Ovary (tissue), 9 donors: ENCODE results near the gene GLT1D1. TPM values are rescaled to one million over a fixed set of nuclear protein-coding genes. Genes with fewer than 3 reads are reported as not detected.

Source experiments
- DNase-seq, 5 donors: peaks; one replicate each; pipeline ENCODE4 v3.0.0-alpha.2; 2019 to 2020
- H3K27ac ChIP-seq, 2 donors: fragments of 200-600 bp; one replicate each; pipeline versions ENCODE4 v1.5.1 to v1.8.0; 2019 to 2022
- H3K27me3 ChIP-seq: fragments of 200-600 bp; one replicate; pipeline ENCODE4 v1.8.0; 2022
- H3K36me3 ChIP-seq: fragments of 200-600 bp; sonication (generic); one replicate; pipeline ENCODE4 v1.5.1; 2019
- H3K4me1 ChIP-seq: one replicate; pipeline ENCODE4 v1.8.1; 2013; ENCODE audit warnings: mild to moderate bottlenecking, moderate library complexity; ENCODE audit not compliant: insufficient read depth
- H3K4me3 ChIP-seq: fragments of 200-600 bp; sonication (generic); one replicate; pipeline ENCODE4 v1.5.1; 2017
- H3K9me3 ChIP-seq, 2 donors: fragments of 200-600 bp in 1 of 2; sonication (generic) in 1 of 2; one replicate each; pipeline versions ENCODE4 v1.5.1 to v1.8.1; 2013 to 2019; ENCODE audit warnings: mild to moderate bottlenecking in 1 of 2, moderate library complexity in 1 of 2
- CTCF ChIP-seq, 3 donors: fragments of 450-650 bp in 2 of 3; fragments of 200-600 bp in 1 of 3; IDR thresholded peaks; one replicate each; pipeline versions ENCODE4 v1.5.1 to v1.8.0; 2016 to 2022; ENCODE audit warnings: antibody characterized with exemption in 3 of 3, mild to moderate bottlenecking in 1 of 3
- EP300 ChIP-seq: sonication (generic); formaldehyde crosslinking; IDR thresholded peaks from one replicate; pipeline ENCODE4 v1.6.1; 2017; ENCODE audit warnings: antibody characterized with exemption
- POLR2A ChIP-seq: fragments of 450-650 bp; IDR thresholded peaks from one replicate; pipeline ENCODE4 v1.6.1; 2017; ENCODE audit warnings: antibody characterized with exemption, mild to moderate bottlenecking, moderate library complexity
- WGBS, 3 donors: extraction: QIAGEN DNeasy Blood & Tissue Kit in 1 of 3; methylation state at CpG; one replicate each; pipeline versions ENCODE4 v1.1.5 to v1.1.7; 2013 to 2017; 5-methylcytosine and 5-hydroxymethylcytosine counted together
- intact Hi-C, 4 donors: fragments of 100-400 bp; cut with DNase I; formaldehyde crosslinking; loops; one replicate each; pipeline versions ENCODE4 v1.11.0 to v1.15.1; 2022 to 2023
- polyA plus RNA-seq, 2 donors: library from polyadenylated mRNA; stranded (reverse); fragments of 200-250 nt in 1 of 2; fragments of 350-450 nt in 1 of 2; fragmentation: Illumina TruSeq in 1 of 2; extraction: RNeasy Lipid Tissue Mini Kit (QIAGEN cat#74804) in 1 of 2; gene quantifications; one replicate each; pipeline ENCODE4 v1.2.3, GENCODE V29; 2013 to 2014
- total RNA-seq, 7 donors: library from RNA; depleted of rRNA in 2 of 7; stranded (reverse); fragments of >200 nt in 2 of 7; fragmentation: NEBNext Ultra II Directional in 3 of 7; extraction: Animal tissue kit (Norgen Biotek cat#: 25700) in 3 of 7; gene quantifications; one replicate each; pipeline versions ENCODE4 v1.1.0 to v1.2.4, GENCODE V29; 2016 to 2023
- donor health status: DM: no; HTN: no; CAD: no; lungs with moderate emphysema.
- donor health status: DM: no; HTN: no; CAD: no.
- donor health status: Bipolar disorder and iron deficiency.
- donor health status: DM: yes; HTN: yes; CAD: no.
- donor health status: DM: no; HTN: no; CAD: no.
- donor health status: DM: yes; HTN: yes; CAD: no.

Gene GLT1D1
- total and polyA plus RNA-seq, 9 donors: 0.12 to 0.61 (median 0.24) TPM; not detected in 1

GRCh38 chr12:128920468-128920867, 67.2 kb downstream of the GLT1D1 start:
- no peaks in the 10 kb centered on the region for H3K27me3 ChIP-seq
- 60 to 65% (median 64%) methylated on average over 8 of the region's 8 CpGs for WGBS, 3 donors
- no peaks in the 10 kb centered on the region for H3K4me1 ChIP-seq
- no peak overlapping the region for H3K27ac ChIP-seq
- H3K36me3 ChIP-seq: no peaks in the 10 kb centered on the region
- H3K9me3 ChIP-seq: no peaks in the 10 kb centered on the region
- intact Hi-C loops: no loop called here
- TF ChIP-seq EP300: no peak
- no peak for TF ChIP-seq POLR2A
- no peak for TF ChIP-seq CTCF (IDR thresholded peaks at IDR 0.05)
- no peak overlapping the region for H3K4me3 ChIP-seq
- DNase-seq: no peak

- 84 to 87% (median 84%) methylated on average over 12 of the region's 12 CpGs for WGBS, 3 donors
- TF ChIP-seq EP300 (no peak), POLR2A (no peak), CTCF (IDR thresholded peaks at IDR 0.05) (no peak)
- H3K4me1 ChIP-seq: no peaks in the 10 kb centered on the region
- H3K9me3 ChIP-seq: no peaks in the 10 kb centered on the region
- intact Hi-C loops: no loop called here
- no peak overlapping the region for H3K27ac ChIP-seq
- H3K27me3 ChIP-seq: no peaks in the 10 kb centered on the region
- H3K4me3 ChIP-seq: no peak overlapping the region
- no peaks in the 10 kb centered on the region for H3K36me3 ChIP-seq
- DNase-seq: no peak
Observed at GRCh38 chr12:128928361-128928760, 75.1 kb downstream of the GLT1D1 start.

- intact Hi-C loops: no loop called here
- H3K27me3 ChIP-seq: no peaks in the 10 kb centered on the region
- no peaks in the 10 kb centered on the region for H3K4me1 ChIP-seq
- 83 to 92% (median 85%) methylated on average over 12 of the region's 12 CpGs for WGBS, 3 donors
- TF ChIP-seq CTCF (IDR thresholded peaks at IDR 0.05): no peak
- TF ChIP-seq EP300: no peak
- TF ChIP-seq POLR2A: no peak
- no peaks in the 10 kb centered on the region for H3K9me3 ChIP-seq
- no peak overlapping the region for H3K4me3 ChIP-seq
- H3K27ac ChIP-seq: no peak overlapping the region
- H3K36me3 ChIP-seq: no peaks in the 10 kb centered on the region
- DNase-seq: no peak
Observed at GRCh38 chr12:128929057-128929456, 75.8 kb downstream of the GLT1D1 start.

- H3K4me1 ChIP-seq: no peaks in the 10 kb centered on the region
- H3K27me3 ChIP-seq: no peaks in the 10 kb centered on the region
- no peaks in the 10 kb centered on the region for H3K36me3 ChIP-seq
- no peak overlapping the region for H3K27ac ChIP-seq
- 57 to 62% (median 60%) methylated on average over 13 of the region's 13 CpGs for WGBS, 3 donors
- no peaks in the 10 kb centered on the region for H3K9me3 ChIP-seq
- no peak for DNase-seq
- no peak overlapping the region for H3K4me3 ChIP-seq
- TF ChIP-seq CTCF (IDR thresholded peaks at IDR 0.05) (no peak), POLR2A (no peak), EP300 (no peak)
- intact Hi-C loops: no loop called here
Observed at GRCh38 chr12:128930606-128931005, 77.3 kb downstream of the GLT1D1 start.

GRCh38 chr12:128932521-128932920, 79.2 kb downstream of the GLT1D1 start:
- TF ChIP-seq EP300 (no peak), CTCF (IDR thresholded peaks at IDR 0.05) (no peak), POLR2A (no peak)
- Histone ChIP-seq H3K27ac (no peak overlapping the region), H3K4me3 (no peak overlapping the region), H3K27me3 (no peaks in the 10 kb centered on the region), H3K36me3 (no peaks in the 10 kb centered on the region), H3K9me3 (no peaks in the 10 kb centered on the region), H3K4me1 (no peaks in the 10 kb centered on the region)
- intact Hi-C loops: no loop called here
- no peak for DNase-seq
- 78 to 86% (median 82%) methylated on average over 20 of the region's 20 CpGs for WGBS, 3 donors
